Measurements from ENCODE around the gene APOL1.

The APOL1 gene

GRCh38 chr22:36286096-36286957 is 33.4 kb downstream of the APOL1 start:
- H3K9me3 ChIP-seq (replicated peaks; ENCODE audit: insufficient read depth, low read length), result no peaks in the 10 kb centered on the region
- H3K79me2 ChIP-seq (ENCODE audit: low read length), result peaks cover 33% of the 10 kb centered on the region
- peaks cover 41% of the 10 kb centered on the region for H3K36me3 ChIP-seq (replicated peaks; ENCODE audit: insufficient read depth, low read length)
- H2AFZ ChIP-seq (ENCODE audit: low read length), result no peak overlapping the region
- peaks cover 59% of the 10 kb centered on the region for H3F3A ChIP-seq (ENCODE audit: insufficient read depth, low read length)
- no peaks in the 10 kb centered on the region for H3K4me1 ChIP-seq (ENCODE audit: low read length)
- H3K9me2 ChIP-seq (replicated peaks; ENCODE audit: insufficient read depth, low read length), result no peaks in the 10 kb centered on the region
- no peak overlapping the region for H3K9ac ChIP-seq (ENCODE audit: low read length)
- H3K27ac ChIP-seq (ENCODE audit: low read length), result no peak overlapping the region
- H3K4me3 ChIP-seq (ENCODE audit: low read length), result no peak overlapping the region
- DNase-seq, result peak; percentile 62
- TF ChIP-seq EZH2 (optimal IDR thresholded peaks at IDR 0.05; ENCODE audit: low read depth, low read length) (no peak), CTCF (IDR thresholded peaks at IDR 0.05; ENCODE audit: low read length) (peak; percentile 83)
- no peak overlapping the region for H3K4me2 ChIP-seq (ENCODE audit: low read depth, low read length)
- no peaks in the 10 kb centered on the region for H3K27me3 ChIP-seq (replicated peaks; ENCODE audit: insufficient read depth, low read length)
- H4K20me1 ChIP-seq (ENCODE audit: insufficient read depth, low read length), result no peaks in the 10 kb centered on the region

GRCh38 chr22:36287881-36288515 is 35.1 kb downstream of the APOL1 start:
- no peak overlapping the region for H3K27ac ChIP-seq (ENCODE audit: low read length)
- no peaks in the 10 kb centered on the region for H4K20me1 ChIP-seq (ENCODE audit: insufficient read depth, low read length)
- H2AFZ ChIP-seq (ENCODE audit: low read length), result no peak overlapping the region
- H3K4me2 ChIP-seq (ENCODE audit: low read depth, low read length), result no peak overlapping the region
- H3K4me1 ChIP-seq (ENCODE audit: low read length), result no peaks in the 10 kb centered on the region
- DNase-seq, result no peak
- H3K9me3 ChIP-seq (replicated peaks; ENCODE audit: insufficient read depth, low read length), result no peaks in the 10 kb centered on the region
- no peak overlapping the region for H3K4me3 ChIP-seq (ENCODE audit: low read length)
- TF ChIP-seq EZH2phosphoT487 (IDR thresholded peaks at IDR 0.05; ENCODE audit: low read length), result no peak
- TF ChIP-seq EZH2 (optimal IDR thresholded peaks at IDR 0.05; ENCODE audit: low read depth, low read length), result no peak
- TF ChIP-seq CTCF (IDR thresholded peaks at IDR 0.05; ENCODE audit: low read length), result no peak
- H3K27me3 ChIP-seq (replicated peaks; ENCODE audit: insufficient read depth, low read length), result no peaks in the 10 kb centered on the region
- H3K36me3 ChIP-seq (replicated peaks; ENCODE audit: insufficient read depth, low read length), result peaks cover 47% of the 10 kb centered on the region
- peaks cover 50% of the 10 kb centered on the region for H3F3A ChIP-seq (ENCODE audit: insufficient read depth, low read length)
- H3K9ac ChIP-seq (ENCODE audit: low read length), result no peak overlapping the region
- peaks cover 45% of the 10 kb centered on the region for H3K79me2 ChIP-seq (ENCODE audit: low read length)
- H3K9me2 ChIP-seq (replicated peaks; ENCODE audit: insufficient read depth, low read length), result no peaks in the 10 kb centered on the region

- Histone ChIP-seq H3K9me3 (replicated peaks; ENCODE audit: insufficient read depth, low read length) (no peaks in the 10 kb centered on the region), H4K20me1 (ENCODE audit: insufficient read depth, low read length) (no peaks in the 10 kb centered on the region), H3K36me3 (replicated peaks; ENCODE audit: insufficient read depth, low read length) (peaks cover 53% of the 10 kb centered on the region), H3K4me1 (ENCODE audit: low read length) (no peaks in the 10 kb centered on the region), H3K27ac (ENCODE audit: low read length) (no peak overlapping the region), H3K27me3 (replicated peaks; ENCODE audit: insufficient read depth, low read length) (no peaks in the 10 kb centered on the region), H2AFZ (ENCODE audit: low read length) (no peak overlapping the region), H3K79me2 (ENCODE audit: low read length) (peaks cover 53% of the 10 kb centered on the region), H3K9ac (ENCODE audit: low read length) (no peak overlapping the region), H3K9me2 (replicated peaks; ENCODE audit: insufficient read depth, low read length) (no peaks in the 10 kb centered on the region), H3F3A (ENCODE audit: insufficient read depth, low read length) (peaks cover 44% of the 10 kb centered on the region), H3K4me2 (ENCODE audit: low read depth, low read length) (no peak overlapping the region), H3K4me3 (ENCODE audit: low read length) (no peak overlapping the region)
- TF ChIP-seq EZH2 (optimal IDR thresholded peaks at IDR 0.05; ENCODE audit: low read depth, low read length) (no peak), CTCF (IDR thresholded peaks at IDR 0.05; ENCODE audit: low read length) (no peak), EZH2phosphoT487 (IDR thresholded peaks at IDR 0.05; ENCODE audit: low read length) (no peak)
- DNase-seq, result no peak
Measured at GRCh38 chr22:36288571-36289405, 35.9 kb downstream of the APOL1 start.

All from MM.1S (cell line).